Gastrocnemius medialis (tissue), 4 donors: ENCODE results near the gene STPG4. TPM values are rescaled to one million over a fixed set of nuclear protein-coding genes. Genes with fewer than 3 reads are reported as not detected.
A peak's percentile ranks its signal among the peaks of the same experiment; 100 is the strongest.

ENCODE experiments used
- ATAC-seq, 2 donors: fragments of 150-250 bp; one replicate each; pipeline ENCODE4 v1.9.1; 2016
- DNase-seq, 2 donors: peaks; one replicate each; pipeline ENCODE4 v3.0.0-alpha.2; 2019
- H3K27ac ChIP-seq, 4 donors: fragments of 200-600 bp; sonication (generic); 1 replicate in 1 of 4; 2 replicates in 3 of 4; pipeline ENCODE4 v1.5.1; 2016 to 2018; ENCODE audit warnings: mild to moderate bottlenecking in 2 of 4, moderate library complexity in 1 of 4
- H3K27me3 ChIP-seq, 3 donors: fragments of 200-600 bp; sonication (generic) in 2 of 3; 1 replicate in 1 of 3; 2 replicates in 2 of 3; pipeline versions ENCODE4 v1.5.1 to v1.6.0; 2016 to 2019; ENCODE audit warnings: mild to moderate bottlenecking in 1 of 3, moderate library complexity in 1 of 3
- H3K36me3 ChIP-seq, 2 donors: fragments of 200-600 bp; sonication (generic) in 1 of 2; one replicate each; pipeline ENCODE4 v1.5.1; 2017 to 2018
- H3K4me1 ChIP-seq, 2 donors: fragments of 200-600 bp; sonication (generic) in 1 of 2; one replicate each; pipeline ENCODE4 v1.5.1; 2016 to 2017; ENCODE audit warnings: mild to moderate bottlenecking in 2 of 2
- H3K4me3 ChIP-seq, 4 donors: fragments of 200-600 bp; sonication (generic) in 3 of 4; 1 replicate in 1 of 4; 2 replicates in 3 of 4; pipeline ENCODE4 v1.5.1; 2016 to 2019; ENCODE audit warnings: mild to moderate bottlenecking in 2 of 4
- H3K9me3 ChIP-seq, 3 donors: fragments of 200-600 bp; sonication (generic) in 2 of 3; 1 replicate in 1 of 3; 2 replicates in 2 of 3; pipeline ENCODE4 v1.5.1; 2016 to 2019
- POLR2A ChIP-seq, 2 donors: fragments of 450-650 bp; IDR thresholded peaks; one replicate each; pipeline ENCODE4 v1.6.1; 2017; ENCODE audit warnings: antibody characterized with exemption in 2 of 2, mild to moderate bottlenecking in 2 of 2, moderate library complexity in 2 of 2
- in situ Hi-C, 4 donors: fragments of 200-750 bp; cut with MboI; loops; one replicate each; pipeline versions ENCODE4 v1.15.0 to v1.8.0; 2017; ENCODE audit warnings: low sequenced_read_pairs in 4 of 4
- intact Hi-C: fragments of 100-400 bp; cut with DNase I; formaldehyde crosslinking; loops from one replicate; pipeline ENCODE4 v1.15.1; 2023; ENCODE audit warnings: low total_unique reads
- total RNA-seq, 4 donors: library from RNA; depleted of rRNA; stranded (reverse); fragments of >200 nt; gene quantifications; one replicate each; pipeline versions ENCODE4 v1.1.0 to v1.2.3, GENCODE V29; 2016
- TF ChIP-seq, protein P1 (sequence below), 5 experiments: fragments of 450-650 bp in 3 of 5; fragments of 200-600 bp in 2 of 5; sonication (generic) in 2 of 5; IDR thresholded peaks in 4 of 5; conservative IDR thresholded peaks in 1 of 5; 1 replicate in 4 of 5; 2 replicates in 1 of 5; pipeline ENCODE4 v1.5.1; 2016 to 2019; ENCODE audit warnings: antibody characterized with exemption in 5 of 5, mild to moderate bottlenecking in 3 of 5, moderate library complexity in 3 of 5

Gene STPG4
- total RNA-seq, 4 donors from 2014 or later: 0.33 TPM; not detected in 3

DNA sequence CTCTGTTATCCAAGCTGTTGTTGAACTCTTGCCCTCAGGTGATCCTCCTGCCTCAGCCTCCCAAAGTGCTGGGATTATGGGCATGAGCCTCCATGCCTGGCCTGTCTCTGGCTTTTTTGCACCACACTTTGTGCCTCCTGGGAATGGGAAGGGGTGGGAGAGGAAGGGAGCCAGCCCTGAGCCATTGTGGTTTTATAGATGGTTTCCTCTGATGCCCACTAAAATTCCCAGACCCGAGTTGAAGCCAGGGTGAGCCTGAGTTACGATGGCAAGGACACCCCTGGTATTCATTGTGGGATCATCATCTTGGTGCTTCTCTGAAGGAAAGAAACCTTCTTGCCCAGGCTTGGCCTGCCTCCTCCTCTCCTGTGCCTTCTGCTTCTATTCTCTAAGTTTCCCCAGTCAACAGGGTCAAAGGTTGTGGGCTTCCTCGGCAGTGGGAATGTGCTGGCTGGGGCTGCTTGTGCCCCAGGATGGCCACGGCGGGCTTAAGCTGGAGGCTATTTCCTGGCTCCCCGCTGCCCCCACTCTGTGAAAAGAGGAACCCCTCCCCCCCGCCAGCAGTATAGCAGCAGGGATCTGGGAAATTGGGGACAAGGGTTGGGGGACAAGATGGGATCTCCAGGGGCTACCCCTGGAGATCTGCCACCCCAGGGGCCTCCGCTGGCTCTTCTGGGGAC lies 106.2 kb downstream of the STPG4 start:
- no peak for TF ChIP-seq POLR2A (IDR thresholded peaks at IDR 0.05)
- TF ChIP-seq, protein P1, sequence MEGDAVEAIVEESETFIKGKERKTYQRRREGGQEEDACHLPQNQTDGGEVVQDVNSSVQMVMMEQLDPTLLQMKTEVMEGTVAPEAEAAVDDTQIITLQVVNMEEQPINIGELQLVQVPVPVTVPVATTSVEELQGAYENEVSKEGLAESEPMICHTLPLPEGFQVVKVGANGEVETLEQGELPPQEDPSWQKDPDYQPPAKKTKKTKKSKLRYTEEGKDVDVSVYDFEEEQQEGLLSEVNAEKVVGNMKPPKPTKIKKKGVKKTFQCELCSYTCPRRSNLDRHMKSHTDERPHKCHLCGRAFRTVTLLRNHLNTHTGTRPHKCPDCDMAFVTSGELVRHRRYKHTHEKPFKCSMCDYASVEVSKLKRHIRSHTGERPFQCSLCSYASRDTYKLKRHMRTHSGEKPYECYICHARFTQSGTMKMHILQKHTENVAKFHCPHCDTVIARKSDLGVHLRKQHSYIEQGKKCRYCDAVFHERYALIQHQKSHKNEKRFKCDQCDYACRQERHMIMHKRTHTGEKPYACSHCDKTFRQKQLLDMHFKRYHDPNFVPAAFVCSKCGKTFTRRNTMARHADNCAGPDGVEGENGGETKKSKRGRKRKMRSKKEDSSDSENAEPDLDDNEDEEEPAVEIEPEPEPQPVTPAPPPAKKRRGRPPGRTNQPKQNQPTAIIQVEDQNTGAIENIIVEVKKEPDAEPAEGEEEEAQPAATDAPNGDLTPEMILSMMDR (IDR thresholded peaks at IDR 0.05 in 4 of 5, conservative IDR thresholded peaks at IDR 0.05 in 1 of 5): no peak
- H3K27ac ChIP-seq: peak overlapping the region; percentile 84 to 93 (median 89)
- H3K9me3 ChIP-seq: no peaks in the 10 kb centered on the region
- in situ Hi-C loops (no loop called here), intact Hi-C loops (no loop called here)
- H3K27me3 ChIP-seq: no peaks in the 10 kb centered on the region
- ATAC-seq: no peak
- H3K4me3 ChIP-seq: no peak overlapping the region
- DNase-seq: no peak
- H3K4me1 ChIP-seq: peaks cover 61 to 69% of the 10 kb centered on the region in 2 donors
- H3K36me3 ChIP-seq: no peaks in the 10 kb centered on the region

DNA sequence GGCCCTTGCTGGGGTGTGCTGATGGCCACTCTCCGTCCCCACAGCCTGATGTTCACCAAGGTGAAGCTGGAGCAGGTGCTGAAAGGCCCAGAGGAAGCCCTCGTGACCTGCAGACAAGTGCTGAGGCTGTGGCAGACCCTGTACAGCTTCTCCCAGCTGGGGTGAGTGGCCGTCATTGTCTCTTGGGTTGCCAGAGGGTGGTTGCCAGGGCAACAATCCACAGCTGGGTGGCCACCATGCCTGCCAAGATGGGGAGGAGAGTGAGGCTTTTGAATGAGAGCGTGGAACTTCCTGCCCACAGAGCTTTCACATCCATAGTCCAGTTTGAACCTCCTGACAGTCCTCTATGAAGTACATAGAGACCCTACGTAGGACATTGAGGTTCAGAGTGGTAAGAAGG lies 108.8 kb downstream of the STPG4 start:
- DNase-seq (no peak), ATAC-seq (no peak)
- intact Hi-C loops: no loop called here
- Histone ChIP-seq H3K4me1 (peaks cover 61 to 69% of the 10 kb centered on the region in 2 donors), H3K4me3 (no peak overlapping the region), H3K9me3 (no peaks in the 10 kb centered on the region), H3K27me3 (no peaks in the 10 kb centered on the region), H3K27ac (peak overlapping the region; percentile 51 to 93 (median 92)), H3K36me3 (no peaks in the 10 kb centered on the region)
- in situ Hi-C loops: no loop called here
- TF ChIP-seq, protein P1 (IDR thresholded peaks at IDR 0.05 in 4 of 5, conservative IDR thresholded peaks at IDR 0.05 in 1 of 5): no peak
- TF ChIP-seq POLR2A (IDR thresholded peaks at IDR 0.05): no peak

DNA sequence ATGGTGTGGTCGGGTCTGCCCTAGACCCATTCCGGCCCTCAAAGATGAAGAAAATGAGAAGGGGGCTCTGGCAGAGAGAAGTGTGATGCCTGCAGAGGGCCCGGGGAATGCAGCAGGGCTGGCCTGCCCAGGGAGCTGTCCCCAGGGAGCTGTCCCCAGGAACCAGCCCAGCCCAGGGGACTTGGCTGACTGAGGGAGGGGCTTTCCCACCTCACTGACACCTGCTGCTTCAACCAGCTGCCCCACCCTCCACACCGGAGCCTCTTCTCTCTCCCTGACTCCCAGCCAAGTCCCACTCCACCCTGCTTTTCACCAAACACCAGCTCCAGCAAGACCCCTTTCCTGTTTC lies 111.2 kb downstream of the STPG4 start:
- in situ Hi-C loops (no loop called here), intact Hi-C loops (loop anchor here (5.0 kb wide), 1 partner anchor 497 kb away; no protein-coding TSS in a partner anchor)
- ATAC-seq (no peak), DNase-seq (no peak)
- no peaks in the 10 kb centered on the region for H3K36me3 ChIP-seq
- TF ChIP-seq, protein P1 (IDR thresholded peaks at IDR 0.05 in 4 of 5, conservative IDR thresholded peaks at IDR 0.05 in 1 of 5): no peak
- peak in 1 of 2 donors; percentile 21 for TF ChIP-seq POLR2A (IDR thresholded peaks at IDR 0.05)
- H3K9me3 ChIP-seq: no peaks in the 10 kb centered on the region
- H3K4me3 ChIP-seq: no peak overlapping the region
- H3K27ac ChIP-seq: peak overlapping the region; percentile 86 to 93 (median 92)
- H3K4me1 ChIP-seq: peaks cover 64 to 67% of the 10 kb centered on the region in 2 donors
- H3K27me3 ChIP-seq: no peaks in the 10 kb centered on the region

DNA sequence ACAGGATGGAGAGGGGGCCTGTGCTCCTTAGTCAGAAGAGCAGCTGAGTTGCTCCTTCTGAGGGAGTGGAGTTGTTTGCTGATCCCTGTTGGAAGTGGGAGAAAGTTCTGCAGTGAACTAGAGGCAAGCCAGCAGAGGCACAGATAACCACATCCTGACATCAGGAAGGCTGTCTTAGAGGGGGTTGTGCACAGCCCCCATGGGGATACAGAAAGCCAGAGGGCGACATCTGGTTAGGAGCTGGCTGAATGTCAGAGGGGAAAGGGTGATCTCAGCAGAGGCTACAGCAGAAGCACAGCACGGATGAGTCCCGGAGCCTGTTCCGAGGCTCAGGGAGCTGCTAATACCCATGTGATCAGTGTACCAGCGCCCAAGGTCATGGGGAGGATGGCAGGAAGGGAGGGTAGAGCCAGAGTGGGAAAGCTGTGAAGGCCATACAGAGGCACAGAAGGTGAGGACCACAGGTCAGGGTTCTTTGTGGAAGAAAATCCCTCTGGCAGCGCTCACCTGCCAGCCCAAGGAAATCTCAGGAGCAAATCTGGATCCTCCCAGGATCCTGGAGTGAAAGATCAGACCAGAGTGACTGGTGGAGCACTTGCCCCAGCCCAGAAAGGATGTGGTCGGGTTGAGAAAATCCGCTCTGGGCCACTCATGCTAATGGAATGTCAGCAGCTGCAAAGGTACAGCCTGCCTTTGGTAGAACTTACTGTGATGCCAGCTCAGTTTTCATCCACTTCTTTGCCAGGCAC lies 111.8 kb downstream of the STPG4 start:
- DNase-seq: peak; percentile 88 to 93
- no peaks in the 10 kb centered on the region for H3K36me3 ChIP-seq
- TF ChIP-seq, protein P1 (IDR thresholded peaks at IDR 0.05 in 4 of 5, conservative IDR thresholded peaks at IDR 0.05 in 1 of 5): peak in 1 of 5 experiments; percentile 15
- peak; percentile 21 to 55 for TF ChIP-seq POLR2A (IDR thresholded peaks at IDR 0.05)
- intact Hi-C loops (loop anchor here (5.0 kb wide), 1 partner anchor 496 kb away; no protein-coding TSS in a partner anchor), in situ Hi-C loops (no loop called here)
- H3K4me1 ChIP-seq: peaks cover 67 to 69% of the 10 kb centered on the region in 2 donors
- peak overlapping the region; percentile 86 to 93 (median 92) for H3K27ac ChIP-seq
- no peaks in the 10 kb centered on the region for H3K9me3 ChIP-seq
- H3K4me3 ChIP-seq: no peak overlapping the region
- ATAC-seq: peak; percentile 86
- no peaks in the 10 kb centered on the region for H3K27me3 ChIP-seq
